Kidney tubule cell (primary cell): ENCODE data around the gene EHD2.
"Not testable (repeated sequence)": the region's sequence is repeated elsewhere in the genome, so short reads cannot be mapped to it uniquely, and the experiment has no call there.

Source experiments
- DNase-seq: peaks from one replicate; pipeline ENCODE4 v3.0.0-alpha.2; 2018; ENCODE audit warnings: low spot score

EHD2 gene

GRCh38 chr19:47714855-47715254 lies 1.6 kb downstream of the EHD2 start:
- DNase-seq = not testable (repeated sequence)

DNA sequence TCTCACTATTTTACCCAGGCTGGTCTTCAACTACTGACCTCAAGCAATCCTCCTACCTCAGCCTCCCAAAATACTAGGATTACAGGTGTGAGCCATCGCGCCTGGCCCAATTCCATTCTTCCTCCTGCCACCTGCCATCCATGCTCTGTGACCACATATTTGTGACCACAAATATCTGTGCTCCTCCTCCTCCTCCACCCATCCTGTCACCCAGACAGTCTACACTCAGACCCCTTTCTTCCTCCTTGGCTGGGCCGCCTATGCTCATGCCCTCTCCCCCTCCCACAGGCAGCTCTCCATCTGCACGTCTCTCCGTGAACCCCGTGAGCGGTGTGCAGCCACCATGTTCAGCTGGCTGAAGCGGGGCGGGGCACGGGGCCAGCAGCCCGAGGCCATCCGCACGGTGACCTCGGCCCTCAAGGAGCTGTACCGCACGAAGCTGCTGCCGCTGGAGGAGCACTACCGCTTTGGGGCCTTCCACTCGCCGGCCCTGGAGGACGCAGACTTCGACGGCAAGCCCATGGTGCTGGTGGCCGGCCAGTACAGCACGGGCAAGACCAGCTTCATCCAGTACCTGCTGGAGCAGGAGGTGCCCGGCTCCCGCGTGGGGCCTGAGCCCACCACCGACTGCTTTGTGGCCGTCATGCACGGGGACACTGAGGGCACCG lies 3.2 kb downstream of the EHD2 start:
- peak; percentile 31 for DNase-seq

GRCh38 chr19:47718415-47719046 lies 5.3 kb downstream of the EHD2 start:
- DNase-seq = not testable (repeated sequence)

GRCh38 chr19:47719047-47719859 lies 6.0 kb downstream of the EHD2 start:
- peak; percentile 90 for DNase-seq

- DNase-seq = no peak
Measured at GRCh38 chr19:47720669-47721422, 7.6 kb downstream of the EHD2 start.

GRCh38 chr19:47723581-47723940 lies 10.3 kb downstream of the EHD2 start:
- peak; percentile 87 for DNase-seq

- DNase-seq = no peak
Measured at GRCh38 chr19:47725759-47726401, 12.7 kb downstream of the EHD2 start.

- peak; percentile 77 for DNase-seq
Measured at GRCh38 chr19:47726467-47726866, 13.2 kb downstream of the EHD2 start.

DNA sequence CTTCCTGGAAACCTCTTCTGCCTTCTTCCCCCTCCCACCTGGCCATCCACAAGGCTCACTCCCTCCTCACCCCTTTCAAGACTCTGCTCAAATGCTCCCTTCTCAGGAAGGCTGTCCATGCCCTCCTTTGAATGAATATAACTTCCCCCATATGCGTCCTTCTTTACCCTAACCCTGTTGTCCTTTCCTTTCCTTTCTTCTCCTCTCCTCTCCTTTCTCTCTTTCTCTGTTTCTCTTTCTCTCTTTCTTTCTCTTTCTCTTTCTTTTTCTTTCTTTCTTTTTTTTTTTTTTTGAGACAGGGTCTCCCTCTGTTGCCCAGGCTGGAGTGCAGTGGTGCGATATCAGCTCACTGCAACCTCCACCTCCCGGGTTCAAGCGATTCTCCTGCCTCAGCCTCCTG lies 15.1 kb downstream of the EHD2 start:
- DNase-seq = not testable (repeated sequence)

- peak; percentile 94 for DNase-seq
Measured at GRCh38 chr19:47729468-47729798, 16.2 kb downstream of the EHD2 start.

DNA sequence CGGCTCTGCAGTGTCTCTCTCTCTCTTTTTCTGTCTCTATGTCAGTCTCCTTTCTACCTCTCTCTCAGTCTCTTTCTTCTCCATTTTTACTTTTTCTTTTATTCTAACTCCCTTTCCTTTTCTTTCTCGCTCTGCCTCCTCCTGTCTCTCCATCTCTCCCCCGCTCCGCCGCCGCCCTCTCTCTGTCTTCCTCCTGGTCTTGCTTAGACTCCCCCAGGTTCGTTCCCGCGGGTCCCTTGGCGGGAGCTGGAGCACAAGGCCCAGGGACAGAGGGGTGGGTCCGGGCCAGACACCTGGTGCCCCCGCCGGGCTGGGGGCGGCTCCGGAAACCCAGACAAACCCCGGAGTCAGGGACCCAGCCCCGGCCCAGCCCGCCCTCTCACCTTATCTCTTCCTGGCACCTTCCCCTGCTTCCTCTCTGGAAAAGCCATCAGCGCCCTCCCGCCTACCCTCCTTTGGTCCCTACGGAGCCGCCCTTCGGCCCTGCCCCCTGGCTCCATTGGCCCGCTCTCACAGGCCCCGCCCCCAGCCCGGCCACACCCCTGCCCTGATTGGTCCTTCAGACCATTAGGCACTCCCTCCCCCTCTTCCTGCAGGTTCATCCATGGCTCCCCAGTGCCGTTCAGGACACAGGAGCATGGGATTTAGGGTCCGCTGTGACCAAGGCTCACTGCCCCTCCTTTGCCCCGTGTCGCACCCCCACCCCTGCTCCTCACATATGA lies 16.7 kb downstream of the EHD2 start:
- peak; percentile 79 for DNase-seq

GRCh38 chr19:47730521-47730889 lies 17.3 kb downstream of the EHD2 start:
- DNase-seq = no peak

DNA sequence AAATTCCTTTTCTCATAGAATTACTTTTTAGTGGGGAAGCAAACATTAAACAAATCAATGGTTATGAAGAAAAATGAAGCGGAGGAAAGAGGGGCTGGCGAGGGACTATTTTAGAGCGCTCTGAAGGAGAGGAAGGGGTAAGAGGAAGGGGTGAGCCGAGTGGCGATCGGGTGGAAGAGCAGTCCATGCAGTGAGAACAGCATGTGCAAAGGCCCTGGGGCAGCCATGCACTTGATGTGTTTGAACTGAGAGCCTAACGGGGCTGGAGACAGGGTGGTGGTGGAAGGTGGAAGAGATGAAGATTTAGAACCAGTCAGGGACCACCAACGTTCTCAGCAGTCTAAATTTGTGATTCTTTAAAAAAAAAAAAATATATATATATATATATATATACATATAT lies 17.7 kb downstream of the EHD2 start:
- no peak for DNase-seq

GRCh38 chr19:47735131-47735530 lies 21.9 kb downstream of the EHD2 start:
- no peak for DNase-seq

DNA sequence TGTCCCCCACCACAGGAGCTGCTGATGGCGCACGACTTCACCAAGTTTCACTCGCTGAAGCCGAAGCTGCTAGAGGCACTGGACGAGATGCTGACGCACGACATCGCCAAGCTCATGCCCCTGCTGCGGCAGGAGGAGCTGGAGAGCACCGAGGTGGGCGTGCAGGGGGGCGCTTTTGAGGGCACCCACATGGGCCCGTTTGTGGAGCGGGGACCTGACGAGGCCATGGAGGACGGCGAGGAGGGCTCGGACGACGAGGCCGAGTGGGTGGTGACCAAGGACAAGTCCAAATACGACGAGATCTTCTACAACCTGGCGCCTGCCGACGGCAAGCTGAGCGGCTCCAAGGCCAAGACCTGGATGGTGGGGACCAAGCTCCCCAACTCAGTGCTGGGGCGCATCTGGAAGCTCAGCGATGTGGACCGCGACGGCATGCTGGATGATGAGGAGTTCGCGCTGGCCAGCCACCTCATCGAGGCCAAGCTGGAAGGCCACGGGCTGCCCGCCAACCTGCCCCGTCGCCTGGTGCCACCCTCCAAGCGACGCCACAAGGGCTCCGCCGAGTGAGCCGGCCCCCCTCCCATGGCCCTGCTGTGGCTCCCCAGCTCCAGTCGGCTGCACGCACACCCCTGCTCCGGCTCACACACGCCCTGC lies 27.8 kb downstream of the EHD2 start:
- no peak for DNase-seq

DNA sequence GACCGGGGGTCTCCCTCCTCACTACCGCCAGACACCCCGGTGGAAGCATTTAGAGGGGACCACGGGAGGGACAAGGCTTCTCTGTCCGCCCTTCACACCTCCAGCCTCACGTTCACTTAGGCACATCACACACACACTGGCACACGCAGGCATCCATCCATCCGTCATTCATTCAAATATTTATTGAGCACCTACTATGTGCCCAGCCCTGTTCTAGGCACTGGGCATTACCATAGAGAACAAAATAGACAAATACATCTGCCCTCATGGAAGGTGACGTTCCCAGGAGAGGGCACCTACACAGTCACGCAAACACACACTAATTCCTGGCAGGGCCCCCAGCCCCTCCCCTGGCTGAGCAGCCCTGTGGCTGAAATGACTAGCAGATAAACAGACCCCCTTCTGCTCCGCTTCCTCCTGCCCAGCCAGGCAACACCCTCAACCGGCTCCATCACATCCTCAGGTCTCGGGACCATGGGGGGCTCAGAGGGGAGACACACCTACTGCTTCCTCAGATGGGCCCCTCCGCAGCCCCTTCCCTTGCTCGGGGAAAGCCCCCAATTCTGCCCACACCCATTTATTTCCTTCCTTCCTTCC lies 28.4 kb downstream of the EHD2 start:
- no peak for DNase-seq

- DNase-seq = no peak
Measured at GRCh38 chr19:47742634-47743033, 29.4 kb downstream of the EHD2 start.

GRCh38 chr19:47745010-47745901 lies 32.0 kb downstream of the EHD2 start, which contains the start of gene NOP53:
NOP53 (plus strand) TSS chr19:47745546; CDS start chr19:47745560, 14 bp downstream.
- DNase-seq = peak; percentile 97

DNA sequence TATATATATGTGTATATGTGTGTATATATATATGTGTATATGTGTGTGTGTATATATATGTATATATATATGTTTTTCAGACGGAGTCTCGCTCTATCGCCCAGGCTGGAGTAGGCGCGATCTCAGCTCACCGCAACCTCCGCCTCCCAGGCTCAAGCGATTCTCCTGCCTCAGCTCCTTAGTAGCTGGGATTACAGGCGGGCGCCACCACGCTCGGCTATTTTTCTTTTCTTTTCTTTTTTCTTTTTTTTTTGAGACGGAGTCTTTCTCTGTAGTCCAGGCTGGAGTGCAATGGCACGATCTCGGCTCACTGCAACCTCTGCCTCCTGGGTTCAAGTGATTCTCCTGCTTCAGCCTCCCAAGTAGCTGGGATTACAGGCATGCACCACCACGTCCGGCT lies 32.9 kb downstream of the EHD2 start:
- DNase-seq = not testable (repeated sequence)
